Large intestine (tissue), 12 donors: Measurements from ENCODE around the gene SLC52A3. TPM values are rescaled to one million over a fixed set of nuclear protein-coding genes. Genes with fewer than 3 reads are reported as not detected.
"Not testable (repeated sequence)": the region's sequence is repeated elsewhere in the genome, so short reads cannot be mapped to it uniquely, and the experiment has no call there.

Experiments used
- DNase-seq, 2 donors: peaks; one replicate each; pipeline versions ENCODE4 v3.0.0 to v3.0.0-alpha.2; 2013
- H3K27ac ChIP-seq: one replicate; pipeline ENCODE4 v1.5.1; 2013; ENCODE audit warnings: low read length
- H3K27me3 ChIP-seq: 2 replicates; pipeline ENCODE4 v1.6.1; 2013; ENCODE audit warnings: low read length; ENCODE audit not compliant: control insufficient read depth, insufficient read depth
- H3K36me3 ChIP-seq: 2 replicates; pipeline ENCODE4 v1.6.1; 2013; ENCODE audit warnings: low read length; ENCODE audit not compliant: control insufficient read depth, insufficient read depth
- H3K4me1 ChIP-seq: one replicate; pipeline ENCODE4 v1.6.1; 2013; ENCODE audit warnings: low read length; ENCODE audit not compliant: control insufficient read depth, insufficient read depth
- H3K4me3 ChIP-seq: one replicate; pipeline ENCODE4 v1.5.1; 2013; ENCODE audit warnings: low read length
- H3K9me3 ChIP-seq: one replicate; pipeline ENCODE4 v1.6.1; 2013; ENCODE audit warnings: mild to moderate bottlenecking, low read depth, low read length, moderate library complexity; ENCODE audit not compliant: control insufficient read depth
- WGBS: methylation state at CpG from one replicate; pipeline ENCODE4 v1.1.5; 2013; ENCODE audit warnings: low lambda C conversion rate; ENCODE audit not compliant: insufficient coverage; 5-methylcytosine and 5-hydroxymethylcytosine counted together
- long read RNA-seq, 11 donors: transcript quantifications; one replicate each; lab custom pipeline, GENCODE V29; 2026
- polyA plus RNA-seq: library from polyadenylated mRNA; unstranded; fragments of 120-200 nt; gene quantifications from one replicate; pipeline ENCODE4 v1.2.1, GENCODE V29; 2013

Gene SLC52A3
- 11.3 TPM for polyA plus RNA-seq
- long read RNA-seq, donor 1, partial matches to known transcripts: 0 of 1 reads
- long read RNA-seq, donor 1, other reads (novel, unspliced or antisense): 0 of 1 reads
- long read RNA-seq, donor 2, partial matches to known transcripts: 0 of 3 reads
- long read RNA-seq, donor 2, other reads (novel, unspliced or antisense): 0 of 3 reads
- long read RNA-seq, donor 3, partial matches to known transcripts: 0 of 1 reads
- long read RNA-seq, donor 3, other reads (novel, unspliced or antisense): 0 of 1 reads
- long read RNA-seq, donor 4, partial matches to known transcripts: 0 of 1 reads
- long read RNA-seq, donor 4, other reads (novel, unspliced or antisense): 0 of 1 reads
- long read RNA-seq, donor 5, partial matches to known transcripts: 0 of 6 reads
- long read RNA-seq, donor 5, other reads (novel, unspliced or antisense): 0 of 6 reads
- long read RNA-seq, donor 6, partial matches to known transcripts: 0 of 1 reads
- long read RNA-seq, donor 6, other reads (novel, unspliced or antisense): 0 of 1 reads
- long read RNA-seq, donor 7, partial matches to known transcripts: 0 of 2 reads
- long read RNA-seq, donor 7, other reads (novel, unspliced or antisense): 0 of 2 reads
- long read RNA-seq, donor 8, partial matches to known transcripts: 0 of 1 reads
- long read RNA-seq, donor 8, other reads (novel, unspliced or antisense): 0 of 1 reads
- long read RNA-seq, donor 9, partial matches to known transcripts: 0 of 1 reads
- long read RNA-seq, donor 9, other reads (novel, unspliced or antisense): 0 of 1 reads
- long read RNA-seq, donor 10: 0 reads
- long read RNA-seq, donor 11, partial matches to known transcripts: 0 of 1 reads
- long read RNA-seq, donor 11, other reads (novel, unspliced or antisense): 0 of 1 reads

DNA sequence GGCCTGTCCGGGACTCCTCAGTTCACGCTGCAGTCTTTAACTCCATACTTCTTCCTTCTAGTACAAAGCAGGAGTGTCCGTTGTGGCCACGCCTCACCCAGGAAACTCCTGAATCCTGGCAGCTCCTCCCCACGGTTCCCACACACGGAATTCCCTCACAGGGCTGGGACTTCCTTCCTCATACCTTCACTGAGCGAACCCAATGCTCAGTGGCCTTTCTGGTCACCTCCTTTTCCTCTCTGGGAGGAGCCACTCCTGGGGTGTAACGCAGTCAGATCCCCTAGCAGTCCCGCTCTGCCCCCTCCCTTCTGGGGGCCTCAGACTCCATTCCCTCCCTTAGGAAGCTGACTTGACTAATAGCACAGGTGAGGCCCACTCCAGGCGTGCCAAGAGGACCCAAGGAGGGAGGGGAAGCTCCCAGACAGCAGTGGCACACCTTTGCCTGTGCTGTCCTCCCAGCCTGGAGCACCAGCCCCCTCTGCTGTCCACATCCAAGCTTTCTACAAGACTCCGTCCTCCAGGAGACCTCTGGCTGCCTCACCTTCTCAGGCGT, at the start of gene SLC52A3:
TSS of gene SLC52A3 (minus strand) at position 75 of the 553 bp plus-strand sequence. CDS start 2,726 bp downstream, outside the sequence.
- Histone ChIP-seq H3K4me1 (peaks cover 40% of the 10 kb centered on the region), H3K36me3 (peaks cover 12% of the 10 kb centered on the region), H3K27me3 (no peaks in the 10 kb centered on the region), H3K4me3 (peak within 1 kb of the TSS; percentile 24), H3K9me3 (no peaks in the 10 kb centered on the region), H3K27ac (peak within 1 kb of the TSS; percentile 58)
- peak; percentile 92 to 97 for DNase-seq
- WGBS: no CpG with 5 or more reads among the region's 12 CpGs

DNA sequence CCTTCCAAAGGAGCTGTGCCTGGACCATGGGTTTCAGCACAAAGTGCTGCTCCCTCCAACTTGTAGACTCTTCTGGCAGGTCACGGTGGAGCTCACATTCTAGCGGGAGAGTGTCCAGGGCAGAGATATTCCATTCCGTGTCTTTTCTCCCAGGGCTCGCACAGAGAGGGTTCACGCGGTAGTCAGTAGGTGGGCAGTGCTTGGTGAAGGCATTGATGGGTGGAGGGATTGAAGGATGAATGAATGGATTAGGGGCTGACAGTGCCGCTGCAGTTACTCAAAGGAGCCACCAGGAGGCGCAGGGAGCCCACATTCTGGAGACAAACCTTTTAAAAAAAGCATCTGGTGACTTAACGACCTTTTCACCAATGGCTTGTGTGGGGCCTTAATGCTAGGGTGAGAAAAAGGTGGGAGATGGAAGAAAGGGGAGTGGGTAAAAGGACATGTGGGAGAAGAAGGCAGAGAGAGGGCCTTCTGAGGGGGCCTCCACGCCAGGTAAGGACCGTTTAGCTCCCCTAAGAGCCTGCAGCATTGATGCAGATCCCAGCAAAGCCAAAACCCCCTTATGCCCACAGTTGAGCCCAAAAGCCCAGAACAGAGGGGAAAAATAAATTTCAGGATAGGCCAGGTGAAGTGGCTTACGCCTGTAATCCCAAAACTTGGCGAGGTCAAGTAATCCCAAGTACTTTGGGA, 47.8 kb upstream of the SLC52A3 start:
- 78% methylated on average over 3 of the region's 13 CpGs for WGBS
- Histone ChIP-seq H3K9me3 (no peaks in the 10 kb centered on the region), H3K4me3 (no peak overlapping the region), H3K4me1 (peaks cover 11% of the 10 kb centered on the region), H3K27ac (no peak overlapping the region), H3K27me3 (no peaks in the 10 kb centered on the region), H3K36me3 (no peaks in the 10 kb centered on the region)
- peak; percentile 31 to 43 for DNase-seq

DNA sequence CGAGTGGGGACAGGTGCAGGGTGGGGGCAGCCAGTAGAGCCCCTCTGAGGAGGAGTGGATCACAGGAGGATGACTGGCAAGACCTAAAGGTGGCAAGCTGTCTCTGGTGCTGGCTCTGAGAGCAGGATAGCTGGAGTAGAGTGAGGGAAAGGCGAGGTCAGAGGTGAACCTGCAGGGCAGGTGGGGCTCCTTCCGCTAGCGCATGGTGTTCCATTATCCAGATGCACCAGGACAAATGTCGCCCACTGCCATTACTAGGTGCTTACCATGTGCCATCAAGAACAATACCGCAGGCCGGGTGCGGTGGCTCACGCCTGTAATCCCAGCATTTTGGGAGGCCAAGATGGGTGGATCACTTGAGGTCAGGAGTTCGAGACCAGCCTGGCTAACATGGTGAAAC, 46.9 kb upstream of the SLC52A3 start:
- no peak for DNase-seq
- no peaks in the 10 kb centered on the region for H3K27me3 ChIP-seq
- H3K4me3 ChIP-seq: no peak overlapping the region
- H3K36me3 ChIP-seq: no peaks in the 10 kb centered on the region
- no peaks in the 10 kb centered on the region for H3K9me3 ChIP-seq
- H3K4me1 ChIP-seq: peaks cover 12% of the 10 kb centered on the region
- H3K27ac ChIP-seq: no peak overlapping the region
- no CpG with 5 or more reads among the region's 10 CpGs for WGBS

DNA sequence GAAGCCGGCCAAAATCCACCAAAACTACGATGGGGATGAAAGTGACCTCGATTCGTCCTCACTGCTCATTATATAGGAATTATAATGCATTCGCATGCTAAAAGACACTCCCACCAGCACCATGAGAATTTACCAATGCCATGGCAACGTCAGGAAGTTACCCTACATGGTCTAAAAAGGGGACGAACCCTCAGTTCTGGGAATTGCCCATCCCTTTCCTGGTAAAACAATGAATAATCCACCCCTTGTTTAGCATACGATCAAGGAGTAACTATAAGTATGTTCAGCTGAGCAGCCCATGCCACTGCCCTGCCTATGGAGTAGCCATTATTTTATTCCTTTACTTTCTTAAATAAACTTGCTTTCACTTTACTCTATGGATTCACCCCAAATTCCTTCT, 45.1 kb upstream of the SLC52A3 start:
- H3K27me3 ChIP-seq: no peaks in the 10 kb centered on the region
- no peak overlapping the region for H3K27ac ChIP-seq
- 80% methylated on average over 2 of the region's 8 CpGs for WGBS
- no peak for DNase-seq
- peaks cover 12% of the 10 kb centered on the region for H3K4me1 ChIP-seq
- no peaks in the 10 kb centered on the region for H3K36me3 ChIP-seq
- no peaks in the 10 kb centered on the region for H3K9me3 ChIP-seq
- no peak overlapping the region for H3K4me3 ChIP-seq

DNA sequence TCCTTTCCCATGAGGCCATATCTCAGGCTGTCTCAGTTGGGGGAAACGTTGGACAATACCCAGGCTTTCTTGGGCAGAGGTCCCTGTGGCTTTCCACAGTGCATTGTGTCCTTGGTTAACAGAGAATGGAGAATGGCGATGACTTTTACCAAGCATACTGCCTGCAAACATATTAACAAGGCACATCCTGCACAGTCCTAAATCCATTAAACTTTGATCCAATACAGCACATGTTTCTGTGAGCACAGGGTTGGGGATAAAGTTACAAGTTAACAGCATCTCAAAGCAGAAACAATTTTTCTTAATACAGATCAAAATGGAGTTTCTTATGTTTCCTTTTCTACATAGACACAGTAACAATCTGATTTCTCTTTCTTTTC, 44.1 kb upstream of the SLC52A3 start:
- peak in 1 of 2 donors; percentile 41 for DNase-seq
- not testable (repeated sequence) for H3K36me3 ChIP-seq, H3K9me3 ChIP-seq, H3K4me3 ChIP-seq, H3K27me3 ChIP-seq
- peak overlapping the region; percentile 83 for H3K27ac ChIP-seq
- peaks cover 12% of the 10 kb centered on the region for H3K4me1 ChIP-seq
- whole genome bisulfite sequencing: no CpG with 5 or more reads among the region's 2 CpGs

DNA sequence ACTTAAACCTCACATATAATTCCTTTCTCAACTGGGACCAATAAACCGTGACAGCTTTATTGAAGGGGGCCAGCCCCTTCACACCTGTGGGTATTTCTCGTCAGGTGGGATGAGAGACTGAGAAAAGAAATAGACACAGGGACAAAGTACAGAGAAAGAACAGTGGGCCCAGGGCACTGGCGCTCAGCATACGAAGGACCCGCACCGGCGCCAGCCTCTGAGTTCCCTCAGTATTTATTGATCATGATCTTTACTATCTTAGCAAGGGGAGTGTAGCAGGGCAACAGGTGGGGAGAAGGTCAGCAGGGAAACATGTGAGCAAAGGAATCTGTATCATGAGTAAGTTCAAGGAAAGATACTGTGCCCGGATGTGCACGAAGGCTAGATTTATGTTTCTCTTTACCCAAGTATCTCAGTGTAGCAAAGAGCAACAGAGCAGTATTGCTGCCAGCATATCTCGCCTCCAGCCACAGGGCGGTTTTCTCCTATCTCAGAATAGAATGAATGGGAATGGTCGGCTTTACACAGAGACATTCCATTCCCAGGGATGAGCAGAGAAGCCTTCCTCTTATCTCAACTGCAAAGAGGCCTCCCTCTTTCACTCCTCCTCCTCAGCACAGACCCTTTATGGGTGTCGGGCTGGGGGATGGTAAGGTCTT, 43.6 kb upstream of the SLC52A3 start:
- H3K27me3 ChIP-seq, H3K4me3 ChIP-seq, H3K36me3 ChIP-seq, H3K9me3 ChIP-seq: not testable (repeated sequence)
- no CpG with 5 or more reads among the region's 13 CpGs for WGBS
- DNase-seq: peak; percentile 37 to 79
- Histone ChIP-seq H3K27ac (peak overlapping the region; percentile 83), H3K4me1 (peaks cover 12% of the 10 kb centered on the region)

DNA sequence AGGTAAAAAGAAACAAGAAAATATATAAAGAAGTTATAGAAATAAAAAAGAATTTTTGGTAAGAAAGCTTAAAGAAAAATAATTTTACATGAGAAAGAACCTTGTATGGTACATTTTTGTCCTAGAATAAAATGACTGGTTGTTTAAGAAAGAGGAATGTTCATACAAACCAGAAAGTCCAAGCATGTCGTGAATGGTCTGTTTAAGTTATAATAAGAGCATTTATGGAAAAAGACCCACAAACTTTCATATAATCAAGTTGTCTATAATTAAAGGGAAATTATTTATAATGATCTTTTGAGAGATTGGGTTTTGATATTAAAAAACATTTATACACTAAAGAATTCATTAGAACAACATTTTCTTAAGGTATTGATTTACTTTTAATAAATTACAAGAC, 37.4 kb upstream of the SLC52A3 start:
- H3K4me3 ChIP-seq: no peak overlapping the region
- peaks cover 7% of the 10 kb centered on the region for H3K9me3 ChIP-seq
- no peaks in the 10 kb centered on the region for H3K36me3 ChIP-seq
- DNase-seq: no peak
- no peaks in the 10 kb centered on the region for H3K4me1 ChIP-seq
- H3K27me3 ChIP-seq: no peaks in the 10 kb centered on the region
- H3K27ac ChIP-seq: no peak overlapping the region
- no CpG with 5 or more reads among the region's 1 CpG for WGBS

DNA sequence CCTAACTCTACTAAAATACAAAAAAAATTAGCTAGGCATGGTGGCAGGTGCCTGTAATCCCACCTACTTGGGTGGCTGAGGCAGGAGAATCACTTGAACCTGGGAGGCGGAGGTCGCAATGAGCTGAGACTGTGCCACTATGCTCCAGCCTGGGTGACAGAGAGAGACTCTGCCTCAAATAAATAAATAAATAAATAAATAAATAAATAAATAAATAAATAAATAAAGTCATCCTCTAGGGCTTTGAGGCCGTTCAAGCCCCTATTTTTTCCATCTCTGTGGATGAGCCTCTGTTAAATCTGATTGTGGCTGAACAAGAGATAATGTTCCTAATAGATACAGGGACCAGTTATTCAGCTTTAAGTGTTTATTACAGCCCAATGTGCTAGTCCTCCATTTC, 33.4 kb upstream of the SLC52A3 start:
- WGBS: no CpG with 5 or more reads among the region's 3 CpGs
- no peak for DNase-seq

DNA sequence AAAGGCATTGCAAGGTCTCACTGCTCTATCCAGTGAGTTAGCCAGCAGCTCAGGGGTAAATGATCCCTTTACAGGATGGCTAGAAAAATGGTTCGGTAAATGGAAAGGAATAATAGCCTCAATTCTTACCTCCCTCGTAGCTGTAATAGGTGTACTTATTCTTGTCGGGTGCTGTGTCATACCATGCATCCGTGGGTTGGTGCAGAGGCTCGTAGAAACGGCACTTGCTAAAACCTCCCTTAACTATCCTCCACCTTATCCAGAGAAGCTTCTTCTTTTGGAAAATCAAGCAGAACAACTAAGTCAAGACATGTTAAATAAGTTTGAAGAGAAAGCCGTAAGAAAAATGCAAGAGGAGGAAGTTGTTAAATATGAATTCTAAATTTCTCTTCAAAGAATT, 31.7 kb upstream of the SLC52A3 start:
- H3K36me3 ChIP-seq, DNase-seq, H3K27me3 ChIP-seq, H3K4me3 ChIP-seq, H3K27ac ChIP-seq, H3K9me3 ChIP-seq: not testable (repeated sequence)
- no CpG with 5 or more reads among the region's 7 CpGs for WGBS
- peaks cover 25% of the 10 kb centered on the region for H3K4me1 ChIP-seq

More for the DNA sequence above, 33.4 kb upstream of the SLC52A3 start:
- H3K9me3 ChIP-seq: peaks cover 7% of the 10 kb centered on the region
- H3K4me3 ChIP-seq: no peak overlapping the region
- H3K27me3 ChIP-seq: no peaks in the 10 kb centered on the region
- no peak overlapping the region for H3K27ac ChIP-seq
- peaks cover 14% of the 10 kb centered on the region for H3K4me1 ChIP-seq
- no peaks in the 10 kb centered on the region for H3K36me3 ChIP-seq
